HG03066 (cell line): ENCODE measurements around the gene ANXA10.
A peak's percentile ranks its signal among the peaks of the same experiment; 100 is the strongest.
"Not testable (repeated sequence)": the region's sequence is repeated elsewhere in the genome, so short reads cannot be mapped to it uniquely, and the experiment has no call there.

Source experiments
- ATAC-seq: cut with Tn5 transposase; IDR thresholded peaks from one replicate; pipeline ENCODE4 v1.9.1; 2021; ENCODE audit warnings: low read depth; ENCODE audit not compliant: unreplicated experiment

ANXA10 gene

DNA sequence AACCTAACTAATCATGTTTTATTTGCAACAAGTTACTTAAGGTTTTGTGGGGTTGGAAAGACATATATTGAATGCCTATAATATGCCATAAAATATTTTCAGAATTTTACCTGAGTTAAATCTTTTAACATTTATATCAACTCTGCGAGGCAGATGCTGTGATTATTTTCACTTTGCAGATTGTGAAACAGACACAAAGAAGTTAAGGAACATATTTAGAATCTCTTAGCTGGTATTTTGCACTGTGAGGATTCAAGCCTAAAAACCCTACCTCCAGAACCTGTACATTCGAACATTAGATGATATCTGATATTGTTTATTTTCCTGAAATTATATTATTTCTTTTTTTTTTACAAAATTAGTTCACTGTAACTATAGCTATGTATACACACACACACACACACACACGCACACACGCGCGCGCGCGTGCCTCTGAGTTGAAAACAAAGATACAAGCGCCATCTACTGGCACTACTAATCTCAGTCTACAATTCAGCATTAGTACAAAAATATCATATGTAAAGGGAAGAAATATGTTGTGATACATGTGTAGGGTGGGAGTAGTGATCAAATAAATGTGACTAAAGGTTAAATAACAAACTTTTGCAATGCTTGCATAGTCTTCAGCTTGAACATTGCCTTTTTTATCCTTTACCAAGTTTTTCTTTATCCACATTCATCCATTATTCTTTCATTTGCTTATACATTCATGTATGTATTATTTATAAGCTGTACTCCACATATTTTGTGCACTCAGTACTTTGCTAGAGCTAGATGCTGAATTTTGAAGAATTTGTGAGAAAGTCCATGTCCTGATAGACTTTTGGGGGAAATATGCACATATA, 61.5 kb downstream of the ANXA10 start:
- peak; percentile 83 for ATAC-seq

DNA sequence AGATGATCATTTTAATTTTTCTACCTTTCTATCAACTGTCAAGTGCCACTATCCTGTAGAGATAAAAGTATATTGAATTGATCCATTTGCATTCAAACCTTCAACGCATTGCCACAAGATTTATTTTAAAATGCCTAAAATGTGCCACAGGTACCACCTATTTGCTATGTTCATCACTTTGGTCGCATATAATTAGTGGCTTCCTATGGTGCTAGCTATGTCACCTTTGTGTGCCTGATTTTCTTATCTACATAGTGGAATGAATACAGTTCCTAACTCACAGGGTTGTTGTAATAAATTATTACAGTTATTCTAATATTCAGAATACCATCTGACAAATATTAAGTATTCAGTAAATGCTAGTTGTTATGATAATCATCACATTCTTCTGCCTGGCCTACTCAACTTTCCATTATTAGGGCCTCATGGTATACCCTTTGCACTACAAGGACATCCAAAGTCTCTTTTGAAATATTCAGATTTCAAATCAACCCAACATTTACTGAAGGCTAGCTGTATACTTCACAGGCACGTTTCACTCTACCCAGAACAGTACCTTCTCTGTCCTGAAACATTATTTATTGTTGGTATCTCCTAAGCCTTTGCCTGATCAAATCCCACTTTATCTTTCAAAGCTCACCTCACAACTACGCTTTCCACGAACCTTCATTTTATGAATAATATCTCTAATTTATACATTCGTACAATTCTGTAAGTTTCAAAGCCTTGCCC, 62.4 kb downstream of the ANXA10 start:
- no peak for ATAC-seq

DNA sequence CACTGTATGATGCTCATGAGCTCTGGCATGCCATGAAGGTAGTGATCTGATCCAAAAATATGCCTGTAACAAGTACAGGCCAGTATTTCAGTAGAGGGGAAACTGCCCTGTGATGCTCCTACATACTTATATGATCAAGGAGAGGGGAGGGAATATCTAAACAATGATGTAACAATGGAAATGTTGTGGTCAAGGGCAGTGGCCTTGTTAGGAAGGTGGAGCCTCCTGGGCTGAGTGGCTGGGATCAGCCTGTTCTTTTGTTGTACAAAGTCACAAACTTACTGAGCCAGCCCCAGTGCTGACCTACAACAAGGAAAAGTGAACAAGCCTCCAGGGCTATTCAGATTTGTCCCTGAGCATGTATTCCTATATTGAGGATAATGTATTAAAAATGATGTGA, 70.3 kb downstream of the ANXA10 start:
- ATAC-seq: no peak

DNA sequence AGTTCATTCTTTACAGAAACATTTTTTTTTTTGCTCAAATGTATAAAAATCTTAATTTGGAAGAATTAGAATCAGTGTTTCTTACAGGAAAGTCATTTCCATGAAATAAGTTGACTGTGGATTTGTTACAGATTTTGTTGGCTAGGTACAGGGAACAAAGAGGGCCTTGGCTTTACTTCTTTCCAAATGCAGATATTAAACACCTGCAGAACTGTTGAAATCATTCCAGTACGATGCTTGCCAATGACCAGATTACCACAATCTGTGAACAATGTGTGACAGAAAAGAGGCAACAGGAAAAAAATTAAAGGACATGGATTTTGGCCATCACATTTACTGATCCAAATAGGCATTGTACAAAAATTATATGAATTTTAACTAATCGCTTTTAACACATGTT, 70.8 kb downstream of the ANXA10 start:
- ATAC-seq: no peak

DNA sequence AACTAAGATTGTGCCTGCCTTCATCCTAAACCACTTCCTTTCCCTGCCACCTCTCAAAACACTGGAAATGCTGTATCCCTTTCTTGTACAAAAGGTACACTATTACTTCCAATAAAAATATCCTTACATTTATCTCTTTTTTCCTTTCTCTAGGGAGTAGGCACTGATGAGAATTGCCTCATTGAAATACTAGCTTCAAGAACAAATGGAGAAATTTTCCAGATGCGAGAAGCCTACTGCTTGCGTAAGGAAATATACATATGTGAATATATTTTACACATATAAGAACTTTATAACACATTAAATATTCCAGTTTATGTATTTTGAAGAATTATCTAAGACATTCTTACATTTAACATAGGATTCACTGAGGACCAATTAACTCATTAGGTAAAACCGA, 71.7 kb downstream of the ANXA10 start:
- ATAC-seq: no peak

DNA sequence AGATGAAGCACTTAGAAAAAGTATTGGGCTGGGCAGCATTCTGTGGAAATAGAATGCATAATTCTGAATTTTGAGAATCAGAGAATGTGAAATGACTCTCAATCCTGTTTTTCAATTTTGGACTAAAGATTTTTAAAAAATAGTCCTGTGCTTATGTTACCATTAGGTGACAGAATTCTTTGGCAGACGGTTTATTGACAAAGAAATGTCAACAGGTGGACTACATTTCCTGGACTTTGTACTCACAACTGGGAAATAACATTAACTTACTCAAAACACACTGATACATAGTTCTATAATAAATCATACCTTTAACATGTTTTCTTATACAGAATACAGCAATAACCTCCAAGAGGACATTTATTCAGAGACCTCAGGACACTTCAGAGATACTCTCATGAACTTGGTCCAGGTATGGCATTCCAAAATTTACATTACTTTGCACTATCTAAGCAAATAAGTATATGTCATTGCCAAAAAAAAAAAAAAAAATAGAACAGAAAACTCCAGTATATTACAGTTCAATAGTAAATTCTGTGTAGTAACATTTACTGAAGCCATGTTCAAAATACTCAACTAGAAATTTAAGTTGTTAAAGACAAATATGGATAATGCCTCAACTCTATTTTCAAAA, 72.7 kb downstream of the ANXA10 start:
- ATAC-seq: no peak

DNA sequence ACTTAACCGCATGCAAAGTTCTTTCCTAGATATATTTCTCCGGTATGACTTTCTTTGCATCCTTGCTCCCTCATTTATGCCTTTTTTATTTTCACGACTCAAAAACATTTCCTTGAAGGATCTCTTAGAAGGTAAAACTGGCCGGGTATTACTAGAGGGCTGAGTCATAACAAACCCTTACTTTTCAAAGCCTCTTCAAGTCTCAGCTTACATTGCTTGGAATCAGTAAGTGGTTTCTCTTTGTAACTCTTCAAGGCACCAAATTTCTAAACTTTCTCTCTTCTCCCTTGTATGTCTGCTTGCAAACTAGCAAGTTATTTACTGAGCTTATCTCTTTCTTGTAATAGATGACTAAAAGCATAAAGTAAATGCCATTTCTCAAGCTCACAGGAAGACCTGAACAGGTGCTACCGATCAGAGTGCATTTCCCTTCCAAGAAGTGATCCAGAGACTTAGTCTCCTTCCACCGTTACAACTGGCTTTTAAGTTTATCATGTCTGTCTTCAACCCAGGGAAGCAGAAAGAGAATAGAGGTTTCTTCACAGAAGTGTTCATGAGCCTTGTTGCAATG, 75.5 kb downstream of the ANXA10 start:
- ATAC-seq: no peak

DNA sequence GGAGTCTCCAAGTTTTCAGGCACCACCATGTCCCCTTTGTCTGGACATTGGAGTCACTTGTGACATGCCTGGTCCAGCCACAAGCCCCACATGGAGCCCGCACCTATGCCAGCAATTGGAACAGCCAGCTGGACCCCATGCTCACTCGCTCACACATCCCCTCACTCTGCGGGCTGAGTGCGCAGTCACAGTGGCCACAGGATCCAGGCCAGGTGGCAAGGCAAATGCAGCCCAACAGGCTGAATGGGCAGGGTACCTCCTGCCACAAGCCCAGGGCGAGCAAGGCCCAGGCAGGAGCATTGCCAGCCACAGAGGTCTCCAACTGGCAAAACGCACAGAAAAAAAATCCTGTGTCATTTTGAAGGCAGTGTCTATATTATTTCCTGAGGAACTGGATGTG, 82.0 kb downstream of the ANXA10 start:
- no peak for ATAC-seq

DNA sequence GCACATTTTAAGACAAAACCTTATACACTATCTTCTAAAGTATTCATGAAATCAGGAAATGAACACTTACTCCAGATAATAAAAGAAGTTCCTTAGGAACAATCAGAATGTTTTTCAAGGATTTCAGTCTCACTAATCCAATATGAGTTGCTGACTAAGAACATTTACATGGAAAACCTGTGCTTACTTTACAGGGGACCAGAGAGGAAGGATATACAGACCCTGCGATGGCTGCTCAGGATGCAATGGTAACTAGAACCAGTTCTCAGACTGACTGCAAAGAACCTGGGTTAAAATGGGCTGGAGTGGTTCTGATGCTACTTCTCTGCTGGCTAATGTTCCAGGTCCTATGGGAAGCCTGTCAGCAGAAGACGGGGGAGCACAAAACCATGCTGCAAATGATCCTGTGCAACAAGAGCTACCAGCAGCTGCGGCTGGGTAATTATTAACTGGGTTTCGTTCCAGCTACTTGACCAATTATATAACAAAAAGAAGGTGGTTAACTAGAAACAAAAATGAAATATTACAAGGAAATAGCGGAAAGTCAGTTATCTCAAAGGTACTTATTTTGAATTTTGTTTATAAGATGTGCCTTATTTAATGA, 85.3 kb downstream of the ANXA10 start:
- ATAC-seq: no peak

DNA sequence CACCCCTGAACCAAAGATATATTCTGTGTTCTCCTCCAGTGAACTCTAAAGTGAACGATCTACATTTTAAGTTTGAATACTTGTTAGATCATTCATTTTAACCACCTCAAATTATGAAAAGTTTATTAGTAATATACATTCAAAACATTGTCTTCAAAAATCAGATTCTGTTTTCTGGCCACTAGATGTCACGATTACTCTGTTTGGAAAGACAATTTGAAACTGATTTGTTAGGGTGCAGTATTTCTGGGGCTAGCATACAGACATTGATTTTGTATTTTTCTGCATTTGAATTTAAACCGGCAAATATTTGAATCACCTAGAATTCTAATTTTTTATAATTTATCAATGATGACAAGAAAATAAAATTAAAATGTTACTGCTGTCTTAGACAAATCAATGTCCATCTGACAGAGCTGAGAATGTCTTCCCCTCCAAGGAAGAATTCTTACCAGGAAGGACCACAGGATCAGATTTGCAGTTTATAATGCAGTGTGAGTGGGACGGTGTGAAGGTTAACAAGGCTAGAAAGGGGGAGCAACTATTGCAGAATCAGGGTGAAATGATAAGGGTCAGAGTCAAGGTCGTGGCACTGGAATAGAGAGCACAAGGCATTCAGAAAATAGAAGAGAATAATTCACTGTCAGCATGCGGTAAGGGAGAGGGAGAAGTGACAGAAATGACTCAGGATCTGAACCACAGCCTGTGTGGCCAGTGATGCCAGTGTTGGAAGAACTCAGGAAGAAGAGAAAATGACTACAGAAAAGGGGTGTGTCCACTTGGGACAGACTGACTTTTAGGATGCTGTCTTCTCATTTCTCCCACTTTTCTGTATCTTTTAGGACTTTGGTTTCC, 91.6 kb downstream of the ANXA10 start:
- ATAC-seq: no peak

DNA sequence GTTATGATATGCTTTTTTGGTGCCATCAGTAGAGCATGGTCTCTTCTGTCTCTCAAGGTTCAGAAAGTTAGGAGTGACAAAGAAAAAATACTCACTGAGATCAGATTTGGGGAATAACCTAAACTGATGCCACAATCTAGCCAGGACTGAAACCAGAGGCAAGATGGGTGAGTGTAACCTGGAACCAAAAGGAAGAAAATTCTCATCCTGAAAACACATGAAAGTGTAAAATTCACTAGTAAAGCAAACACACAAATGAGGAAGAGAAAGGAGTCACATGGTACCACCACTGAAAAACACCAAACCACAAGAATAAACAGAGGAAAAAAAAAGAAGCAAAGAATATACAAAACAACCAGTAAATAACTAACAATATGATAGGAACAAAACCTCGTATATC, 96.4 kb downstream of the ANXA10 start:
- no peak for ATAC-seq

DNA sequence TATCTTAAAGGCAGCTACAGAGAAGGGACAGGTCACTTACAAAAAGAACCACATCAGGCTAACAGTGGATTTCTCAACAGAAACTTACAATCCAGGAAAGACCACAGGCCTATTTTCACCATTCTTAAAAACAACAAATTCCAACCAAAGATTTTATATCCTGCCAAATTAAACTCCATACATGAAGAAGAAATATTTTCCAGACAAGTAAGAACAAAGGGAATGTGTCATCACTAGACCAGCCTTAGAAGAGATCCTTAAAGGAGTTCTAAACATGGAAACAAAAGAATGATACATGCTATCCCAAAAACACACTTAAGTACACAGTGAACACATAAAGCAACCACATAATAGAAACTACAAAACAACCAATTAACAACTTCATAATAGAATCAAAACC, 105.6 kb downstream of the ANXA10 start:
- ATAC-seq: no peak

DNA sequence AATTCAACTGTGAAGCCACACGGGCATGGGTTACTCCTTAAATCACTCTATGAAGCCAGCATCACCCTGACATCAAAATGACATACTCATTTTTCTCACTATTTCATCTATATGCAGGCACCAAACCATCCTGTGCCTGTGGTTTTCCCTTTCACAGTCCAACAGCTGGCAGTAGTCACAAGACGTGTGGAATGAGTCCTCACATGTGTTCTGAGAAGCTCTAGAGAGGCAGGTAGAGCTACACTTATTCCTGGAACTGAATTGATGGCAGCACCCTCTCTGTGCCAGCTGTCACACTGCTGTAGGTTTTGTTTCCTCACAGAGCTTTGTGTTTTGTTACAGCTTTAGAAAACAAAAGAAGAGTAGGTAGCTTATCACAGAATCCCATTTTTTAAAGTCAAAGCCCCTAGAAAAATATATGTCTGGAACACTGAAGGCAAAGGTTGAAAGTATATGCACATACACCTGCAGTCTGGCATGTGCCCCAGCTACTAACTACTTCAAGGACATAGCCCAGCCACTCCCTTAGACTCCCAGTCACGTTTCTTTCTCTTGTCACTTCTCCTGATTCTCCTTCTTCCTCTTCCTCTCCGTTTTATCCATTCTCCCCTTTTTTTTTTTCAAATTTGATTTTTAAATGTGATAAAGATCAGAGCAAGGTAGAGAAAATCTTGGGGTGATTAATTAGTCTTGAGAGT, 107.1 kb downstream of the ANXA10 start:
- ATAC-seq: no peak

DNA sequence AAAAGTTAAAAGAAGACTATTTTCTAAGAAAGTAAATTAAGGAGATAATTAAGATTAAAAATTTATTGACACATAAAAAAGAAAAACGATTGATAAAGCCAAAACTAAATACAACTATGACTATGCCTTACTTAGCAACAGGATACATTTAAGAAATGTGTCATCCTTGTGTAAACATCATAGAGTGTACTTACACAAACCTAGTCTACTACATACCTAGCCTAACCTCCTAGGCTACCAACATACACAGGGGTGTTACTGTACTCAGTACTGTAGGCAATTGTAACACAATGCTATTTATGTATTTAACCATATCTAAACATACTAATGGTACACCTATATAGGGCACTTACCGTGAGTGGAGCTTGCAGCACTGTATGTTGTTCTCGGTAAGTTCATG, 108.3 kb downstream of the ANXA10 start:
- ATAC-seq: no peak

DNA sequence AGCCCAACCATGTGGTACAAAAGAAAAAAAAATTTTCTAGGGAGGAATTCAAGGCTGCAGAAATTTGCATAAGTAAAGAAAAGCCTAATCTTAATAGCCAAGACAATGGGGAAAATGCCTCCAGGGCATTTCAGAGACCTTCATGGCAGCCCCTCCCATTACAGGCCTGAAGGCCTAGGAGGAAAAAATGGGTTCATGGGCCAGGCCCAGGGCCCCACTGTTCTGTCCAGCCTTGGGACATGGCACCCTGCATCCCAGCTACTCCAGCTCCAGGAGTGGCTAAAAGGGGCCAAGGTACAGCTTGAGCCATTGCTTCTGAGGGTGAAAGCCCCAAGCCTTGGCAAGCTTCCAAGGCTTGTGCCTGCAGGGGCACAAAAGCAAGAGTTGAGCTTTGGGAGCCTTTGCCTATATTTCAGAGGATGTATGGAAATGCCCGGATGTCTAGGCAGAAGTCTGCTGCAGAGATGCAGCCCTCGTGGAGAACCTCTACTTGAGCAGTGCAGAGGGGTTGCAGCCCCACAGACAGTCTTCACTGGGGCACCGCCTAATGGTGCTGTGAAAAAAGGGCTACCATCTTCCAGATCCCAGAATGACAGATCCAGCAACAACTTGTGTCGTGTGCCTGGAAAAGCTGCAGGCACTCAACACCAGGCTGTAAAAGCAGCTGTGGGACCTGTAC, 111.0 kb downstream of the ANXA10 start:
- ATAC-seq: no peak

DNA sequence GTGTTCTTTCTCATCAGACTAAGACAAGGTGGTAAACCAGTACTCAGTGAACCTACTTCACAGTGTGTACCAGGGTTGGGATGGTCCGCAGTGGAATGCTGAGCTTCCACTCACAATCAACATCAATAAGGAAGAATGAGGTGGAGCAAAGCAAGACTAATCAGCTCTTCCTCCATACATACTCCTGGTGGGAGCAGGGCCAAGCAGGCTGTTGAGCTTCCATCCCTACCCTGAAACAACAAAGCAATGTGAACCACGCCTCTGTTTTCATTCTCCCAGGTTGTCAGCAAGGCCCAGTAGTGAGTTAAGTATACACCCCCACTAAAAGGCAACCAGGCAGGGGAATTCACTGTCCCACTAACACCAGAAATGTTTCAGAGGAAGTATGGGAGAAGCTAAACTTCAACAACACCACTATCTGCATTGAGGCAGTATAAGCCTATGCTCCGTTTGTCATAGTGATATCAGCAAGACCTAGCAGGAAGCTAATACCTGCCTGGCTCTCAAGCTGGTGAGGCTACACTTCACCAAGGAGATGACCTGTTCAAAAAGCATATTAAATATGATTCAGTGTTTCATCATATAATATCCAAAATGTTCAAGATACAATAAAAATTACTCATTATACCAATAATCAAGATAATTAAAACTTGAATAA, 116.7 kb downstream of the ANXA10 start:
- ATAC-seq: no peak

DNA sequence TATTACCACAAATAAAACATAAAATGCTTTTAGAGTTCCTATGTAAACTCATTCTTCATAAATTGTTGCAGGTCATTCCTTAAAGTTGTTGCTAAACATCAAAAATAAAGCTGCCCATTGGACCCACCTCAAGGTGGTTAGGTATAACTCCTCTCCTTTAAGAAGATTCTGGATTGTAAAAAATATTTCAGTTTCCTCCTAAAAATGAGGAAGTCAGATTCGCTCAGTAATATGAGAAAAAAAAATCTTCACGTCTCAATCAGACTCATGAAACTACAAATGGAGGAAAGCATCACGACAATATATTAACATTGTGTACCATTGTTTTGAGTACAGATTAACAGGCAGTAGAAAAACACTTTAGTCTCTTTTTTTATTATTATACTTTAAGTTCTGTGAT, 120.3 kb downstream of the ANXA10 start:
- no peak for ATAC-seq

DNA sequence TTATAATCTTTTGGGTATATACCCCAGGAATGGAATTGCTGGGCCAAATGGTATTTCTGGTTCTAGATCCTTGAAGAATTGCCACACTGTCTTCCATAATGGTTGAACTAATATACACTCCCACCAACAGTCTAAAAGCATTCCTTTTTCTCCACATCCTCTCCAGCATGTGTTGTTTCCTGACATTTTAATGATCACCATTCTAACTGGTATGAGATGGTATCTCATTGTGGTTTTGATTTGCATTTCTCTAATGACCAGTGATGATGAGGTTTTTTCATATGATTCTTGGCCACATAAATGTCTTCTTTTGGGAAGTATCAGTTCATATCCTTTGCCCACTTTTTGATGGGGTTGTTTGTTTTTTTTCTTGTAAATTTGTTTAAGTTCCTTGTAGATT, 121.2 kb downstream of the ANXA10 start:
- not testable (repeated sequence) for ATAC-seq
